C4-2B (cell line): ENCODE results near the gene SIL1.

Experiments
- CTCF ChIP-seq: fragments of 450-650 bp; conservative IDR thresholded peaks from 2 replicates; pipeline ENCODE4 v1.5.1; 2017; ENCODE audit warnings: mild to moderate bottlenecking
- ZFX ChIP-seq: fragments of 450-650 bp; IDR thresholded peaks from 2 replicates; pipeline ENCODE4 v1.6.1; 2017

GRCh38 chr5:139236479-139236878 lies 38.3 kb upstream of the SIL1 start:
- TF ChIP-seq CTCF (no peak), ZFX (no peak)
